Fibroblast of lung (primary cell): ENCODE measurements around the gene PPFIBP1. TPM values are rescaled to one million over a fixed set of nuclear protein-coding genes. Genes with fewer than 3 reads are reported as not detected.

Source experiments
- DNase-seq, 2 donors: peaks; one replicate each; pipeline versions ENCODE4 v3.0.0 to v3.0.0-alpha.2; 2010; ENCODE audit warnings: low read depth in 2 of 2
- H2AFZ ChIP-seq: 2 replicates; pipeline ENCODE4 v1.5.1; 2012; ENCODE audit warnings: low read length, control low read depth, inconsistent platforms
- H3K27ac ChIP-seq: 2 replicates; pipeline ENCODE4 v1.5.1; 2011; ENCODE audit warnings: low read length, control low read depth; ENCODE audit not compliant: insufficient read depth
- H3K27me3 ChIP-seq: 2 replicates; pipeline ENCODE4 v1.5.1; 2011; ENCODE audit warnings: mild to moderate bottlenecking, low read length; ENCODE audit not compliant: control insufficient read depth, insufficient read depth
- H3K36me3 ChIP-seq: 2 replicates; pipeline ENCODE4 v1.5.1; 2011; ENCODE audit warnings: low read length; ENCODE audit not compliant: control insufficient read depth, insufficient read depth
- H3K4me1 ChIP-seq: 2 replicates; pipeline ENCODE4 v1.5.1; 2011; ENCODE audit warnings: low read length; ENCODE audit not compliant: control insufficient read depth, insufficient read depth; ENCODE audit errors: extremely low read depth
- H3K4me2 ChIP-seq: 2 replicates; pipeline ENCODE4 v1.5.1; 2011; ENCODE audit warnings: low read length, control low read depth; ENCODE audit not compliant: insufficient read depth; ENCODE audit errors: extremely low read depth
- H3K4me3 ChIP-seq, 4 experiments: fragments of 200-600 bp in 1 of 4; sonication (generic) in 1 of 4; replicated peaks in 1 of 4; 2 replicates each; pipeline ENCODE4 v1.5.1; 2011 to 2016; ENCODE audit warnings: low read length in 4 of 4, low read depth in 3 of 4, mild to moderate bottlenecking in 3 of 4, control low read depth in 2 of 4, inconsistent platforms in 1 of 4, mixed read lengths in 1 of 4; ENCODE audit not compliant: insufficient read depth in 1 of 4; ENCODE audit errors: control extremely low read depth in 1 of 4
- H3K79me2 ChIP-seq: 2 replicates; pipeline ENCODE4 v1.5.1; 2012; ENCODE audit warnings: mild to moderate bottlenecking, low read length, inconsistent platforms; ENCODE audit not compliant: control insufficient read depth, insufficient read depth
- H3K9ac ChIP-seq: 2 replicates; pipeline ENCODE4 v1.5.1; 2011; ENCODE audit warnings: mild to moderate bottlenecking, low read length, control low read depth; ENCODE audit not compliant: insufficient read depth
- H3K9me3 ChIP-seq: 2 replicates; pipeline ENCODE4 v1.5.1; 2012; ENCODE audit warnings: low read depth, low read length; ENCODE audit not compliant: control insufficient read depth, insufficient read depth
- H4K20me1 ChIP-seq: 2 replicates; pipeline ENCODE4 v1.5.1; 2011; ENCODE audit warnings: low read length; ENCODE audit not compliant: control insufficient read depth, insufficient read depth; ENCODE audit errors: extremely low read depth
- CTCF ChIP-seq, 2 donors: IDR thresholded peaks in 1 of 2; conservative IDR thresholded peaks in 1 of 2; 1 replicate in 1 of 2; 2 replicates in 1 of 2; pipeline ENCODE4 v1.5.1; 2011 to 2012; ENCODE audit warnings: low read length in 2 of 2, control low read depth in 1 of 2, inconsistent platforms in 1 of 2, low read depth in 1 of 2, mild to moderate bottlenecking in 1 of 2
- EZH2 ChIP-seq: IDR thresholded peaks from 2 replicates; pipeline ENCODE4 v1.5.1; 2012; ENCODE audit warnings: low read length, control low read depth, mild to moderate bottlenecking; ENCODE audit errors: missing control alignments
- polyA plus RNA-seq, 2 donors: library from polyadenylated mRNA; depleted of rRNA in 1 of 2; stranded (reverse) in 1 of 2; unstranded in 1 of 2; fragments of >200 nt; gene quantifications; 2 replicates each; pipeline ENCODE4 v1.2.1, GENCODE V29; 2011 to 2012; ENCODE audit warnings: missing spikeins in 1 of 2
- total RNA-seq: library from RNA; depleted of rRNA; stranded (reverse); fragments of >200 nt; gene quantifications from 2 replicates; pipeline ENCODE4 v1.2.1, GENCODE V29; 2014

PPFIBP1 gene
- total and polyA plus RNA-seq, 2 donors (not counting 1 experiment from before 2014, with no cell fraction given), result 65.1 to 93.0 TPM

- Histone ChIP-seq H3K27me3 (no peaks in the 10 kb centered on the region), H3K36me3 (peaks cover 4% of the 10 kb centered on the region), H3K4me3 (no peak overlapping the region), H4K20me1 (no peaks in the 10 kb centered on the region), H3K4me2 (no peak overlapping the region), H2AFZ (no peak overlapping the region), H3K79me2 (no peaks in the 10 kb centered on the region), H3K9me3 (no peaks in the 10 kb centered on the region), H3K4me1 (peaks cover 4% of the 10 kb centered on the region), H3K27ac (no peak overlapping the region), H3K9ac (no peak overlapping the region)
- DNase-seq, result no peak
- TF ChIP-seq EZH2 (no peak), CTCF (conservative IDR thresholded peaks at IDR 0.05 in 1 of 2, IDR thresholded peaks at IDR 0.05 in 1 of 2; ENCODE audit: low read depth in 1 of 2, low read length in 2 of 2) (no peak)
Observed at GRCh38 chr12:27743601-27744000, 219.6 kb downstream of the PPFIBP1 start.

Other genes with a start within 250 kb of the PPFIBP1 start
- 23.9 and 44.9 TPM in 2 replicates for gene BMAL2, start 191.4 kb upstream of the PPFIBP1 start, total RNA-seq
- 15.5 and 35.6 TPM in 2 replicates for gene BMAL2, start 191.4 kb upstream of the PPFIBP1 start, polyA plus RNA-seq
- gene SMCO2, start 77.5 kb upstream of the PPFIBP1 start, total RNA-seq, result 0.26 TPM in 1 of 2 replicates, not detected in the other
- gene SMCO2, start 77.5 kb upstream of the PPFIBP1 start, polyA plus RNA-seq, result 0.05 TPM in 1 of 2 replicates, not detected in the other
- 0.77 and 0.99 TPM in 2 replicates for gene REP15, start 172.2 kb downstream of the PPFIBP1 start, total RNA-seq
- gene REP15, start 172.2 kb downstream of the PPFIBP1 start, polyA plus RNA-seq, result 0.78 and 0.95 TPM in 2 replicates
- 47.5 and 52.5 TPM in 2 replicates for gene MRPS35, start 186.6 kb downstream of the PPFIBP1 start, total RNA-seq
- 70.1 and 70.7 TPM in 2 replicates for gene MRPS35, start 186.6 kb downstream of the PPFIBP1 start, polyA plus RNA-seq